Germinal center (tissue), 1 donor: ENCODE data around the gene BTBD9.

Experiments used
- DNase-seq: peaks from one replicate; pipeline ENCODE4 v3.0.0; 2012; ENCODE audit warnings: mixed read lengths, low spot score

The BTBD9 gene

DNA sequence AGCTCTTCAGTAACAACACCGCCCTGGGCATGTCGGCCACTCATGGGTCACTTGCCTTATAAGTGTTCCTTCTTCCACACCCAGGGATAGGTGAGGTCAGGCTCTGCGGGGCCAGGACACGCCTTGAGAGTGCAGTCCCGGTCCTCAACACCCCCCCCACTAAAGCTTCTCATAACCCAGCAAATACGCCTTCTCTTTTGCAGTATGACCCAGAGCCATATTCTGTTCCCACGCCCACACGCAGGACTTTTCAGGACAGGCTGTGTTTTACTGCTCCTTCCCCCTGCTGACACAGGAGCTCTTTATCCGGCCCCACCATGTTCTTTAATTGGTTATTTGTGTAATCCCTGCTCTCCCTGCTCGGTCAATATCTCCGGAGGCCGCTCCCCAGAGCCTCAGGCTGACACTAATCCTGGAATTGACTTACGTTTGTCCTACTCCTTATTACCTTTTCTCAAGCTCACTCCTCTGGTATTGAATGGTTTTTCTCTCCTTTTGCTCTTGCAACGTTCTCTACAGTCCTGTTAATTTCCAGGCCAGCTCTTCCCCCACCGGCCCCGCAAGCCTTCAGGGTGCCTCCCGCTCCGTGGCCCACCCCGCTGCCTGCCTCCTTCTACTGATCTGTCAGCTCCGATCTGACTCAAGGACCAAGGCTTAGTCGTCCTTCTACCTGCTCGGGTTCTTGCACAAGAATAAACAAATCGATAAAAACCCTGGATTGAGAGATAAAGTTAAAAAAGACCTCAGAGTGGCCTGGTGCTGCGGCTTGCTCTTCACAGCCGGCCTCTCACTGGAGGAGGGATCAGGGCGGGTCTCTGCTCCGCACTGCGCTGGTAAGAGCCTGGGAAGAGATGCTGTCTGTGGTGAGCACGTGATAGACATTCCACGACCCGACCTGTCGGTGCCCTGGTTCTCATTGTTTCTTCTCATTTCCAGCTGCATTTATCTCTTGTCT is 462.7 kb downstream of the BTBD9 start:
- DNase-seq, result no peak

DNA sequence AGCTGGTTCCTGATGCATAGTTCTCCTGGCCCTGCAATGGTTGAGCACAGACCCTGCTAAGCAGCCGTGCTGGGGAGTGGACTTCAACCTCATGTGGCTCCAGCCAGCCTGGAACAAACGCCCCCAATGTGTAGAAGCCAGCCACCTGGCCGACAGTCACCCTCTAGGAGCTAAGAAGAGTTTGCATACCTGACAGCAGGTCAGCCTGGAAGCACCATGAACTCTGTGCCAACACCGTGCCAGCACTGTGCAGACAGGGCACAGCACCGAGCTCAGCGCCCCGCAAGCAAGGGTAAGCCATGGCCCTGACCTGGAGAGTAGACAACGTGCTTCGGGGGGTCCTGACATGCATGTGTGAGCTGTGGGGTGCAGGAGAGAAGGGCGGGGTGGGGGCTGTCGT is 463.9 kb downstream of the BTBD9 start:
- no peak for DNase-seq

DNA sequence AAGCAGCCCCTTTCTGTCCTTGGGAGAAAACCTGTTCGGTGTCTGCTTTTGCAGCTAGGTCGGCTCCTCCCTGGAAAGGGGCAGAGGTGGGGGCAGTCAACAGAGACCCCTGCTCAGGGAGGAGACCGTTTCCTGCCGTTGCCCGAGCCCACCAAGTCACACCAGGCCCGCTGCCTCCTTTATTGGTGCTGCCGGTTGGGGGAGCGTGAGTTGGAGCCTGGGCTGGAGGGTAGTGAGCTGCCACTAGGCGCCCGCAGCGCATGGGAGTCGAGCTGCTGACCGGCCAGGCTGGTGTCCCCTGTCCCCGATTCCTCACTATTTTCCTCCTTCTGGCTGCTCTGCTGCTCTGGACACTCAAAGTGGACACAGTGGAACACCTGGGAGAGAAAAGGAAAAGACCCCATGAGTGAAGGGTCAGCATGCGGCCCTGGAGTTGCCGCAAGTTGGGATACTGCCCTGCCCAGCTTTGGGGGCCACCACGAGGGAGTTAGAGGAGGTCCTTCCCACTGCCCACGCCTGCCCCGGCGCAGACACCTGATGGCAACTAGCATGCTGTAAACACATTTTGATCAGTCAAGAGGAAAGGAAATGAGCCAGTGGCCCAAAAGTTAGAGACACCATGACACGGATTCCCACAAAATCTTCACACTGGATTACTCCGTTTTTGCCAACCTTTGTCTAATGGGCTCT is 464.8 kb downstream of the BTBD9 start:
- no peak for DNase-seq

DNA sequence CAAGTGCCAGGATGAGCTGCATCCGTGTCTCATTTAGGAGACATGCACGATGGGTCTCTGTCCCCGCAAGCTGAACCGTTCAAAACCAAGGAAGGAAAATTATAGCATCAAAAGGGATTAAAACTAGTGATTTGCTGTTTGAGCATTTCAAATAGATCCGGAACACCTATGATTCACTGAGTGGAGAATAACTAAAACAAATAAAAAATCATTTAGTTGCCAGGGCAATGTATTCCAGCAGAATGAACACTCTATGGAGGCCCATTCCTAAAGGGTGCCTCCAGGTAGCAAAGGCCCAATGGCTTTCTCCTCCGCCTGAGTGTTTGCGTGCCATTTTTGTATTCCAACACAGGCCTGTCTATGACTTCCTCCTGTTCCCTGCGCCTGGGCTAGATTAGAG is 465.4 kb downstream of the BTBD9 start:
- no peak for DNase-seq

DNA sequence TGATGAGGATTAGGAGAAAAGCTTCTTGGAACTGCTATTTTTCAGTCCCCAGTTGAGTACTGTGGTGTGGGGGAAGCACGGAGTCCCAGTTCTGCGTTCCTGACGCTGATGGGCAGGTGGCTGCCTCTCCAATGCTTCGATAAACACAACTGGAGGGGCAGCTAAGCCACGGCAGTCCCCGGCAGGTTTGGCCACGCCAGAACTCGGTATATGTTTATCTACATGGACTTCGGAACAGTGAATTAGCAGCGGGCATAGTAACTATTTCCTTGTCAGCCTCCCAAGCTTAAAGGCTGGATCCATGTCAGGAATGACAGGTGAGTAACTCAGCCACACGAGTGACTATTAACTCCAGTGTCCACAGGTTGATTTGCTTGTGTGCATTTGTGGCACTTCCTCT is 465.8 kb downstream of the BTBD9 start:
- no peak for DNase-seq

DNA sequence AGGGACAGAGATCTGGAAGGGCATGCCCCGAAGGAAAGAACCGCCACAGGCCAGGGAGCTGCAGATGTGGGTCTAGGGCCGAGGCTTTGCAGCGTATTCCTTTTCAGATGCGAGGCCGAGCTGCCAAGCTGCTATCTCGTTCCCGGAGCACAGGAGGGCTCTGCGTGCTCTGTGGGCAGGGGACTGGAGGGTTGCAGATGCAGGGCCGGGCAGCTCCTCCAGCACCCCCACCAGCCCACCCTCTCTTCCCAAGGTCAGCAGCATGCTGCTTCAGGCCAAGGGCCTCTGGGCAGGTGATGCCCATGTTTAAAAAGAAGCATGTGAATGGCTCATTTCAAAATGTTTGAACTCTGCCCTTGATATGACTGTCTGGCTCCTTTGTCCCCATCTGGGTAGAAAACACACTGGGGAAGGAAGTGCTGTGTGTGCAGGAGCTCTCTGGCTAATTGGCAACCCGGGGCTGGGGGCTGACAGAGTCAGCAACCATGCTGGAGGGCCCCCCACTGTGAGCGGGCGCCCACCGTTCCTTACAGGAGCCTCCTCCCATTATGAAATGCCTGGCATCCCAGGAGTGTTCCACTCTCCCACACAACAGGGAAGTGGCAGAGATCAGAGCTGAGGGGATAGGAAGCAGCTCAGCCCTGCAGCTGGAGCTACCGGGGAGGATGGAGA is 466.9 kb downstream of the BTBD9 start:
- DNase-seq, result no peak

DNA sequence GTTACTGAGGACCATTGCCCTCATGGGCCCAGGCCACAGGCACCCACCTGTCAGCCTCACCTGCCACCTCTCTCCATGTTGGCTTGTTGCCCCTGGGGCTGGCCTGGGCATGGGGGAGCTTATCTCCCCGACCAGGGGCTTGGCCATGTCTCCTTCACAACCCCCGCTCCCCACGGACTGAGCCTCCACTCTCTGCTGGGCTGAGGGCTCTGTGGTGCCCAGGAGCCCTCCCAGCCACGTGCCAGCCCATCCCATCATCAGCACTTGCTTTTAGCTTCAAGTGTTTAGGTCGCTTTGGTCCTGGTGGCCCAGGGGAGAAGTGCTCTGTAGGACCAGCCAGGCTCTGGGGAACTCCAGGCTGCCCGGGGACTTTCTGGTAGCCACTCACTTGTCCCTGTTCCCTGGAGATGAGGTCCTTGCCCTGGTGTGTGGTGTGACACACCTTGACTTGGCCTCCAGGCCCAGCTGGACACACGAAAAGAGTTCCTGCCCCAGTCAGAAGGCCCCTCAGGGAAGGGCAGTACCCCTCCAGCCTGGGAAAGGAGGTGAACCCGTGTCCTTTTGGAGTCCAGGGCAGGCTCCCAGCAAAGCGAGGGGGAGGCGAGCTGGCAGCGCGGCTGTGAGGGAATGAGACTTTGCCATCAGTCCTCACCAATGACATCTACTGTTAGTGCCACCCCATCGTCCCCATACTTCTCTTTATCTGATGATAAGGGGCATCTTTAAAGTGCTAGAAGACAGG is 467.6 kb downstream of the BTBD9 start:
- DNase-seq, result no peak

DNA sequence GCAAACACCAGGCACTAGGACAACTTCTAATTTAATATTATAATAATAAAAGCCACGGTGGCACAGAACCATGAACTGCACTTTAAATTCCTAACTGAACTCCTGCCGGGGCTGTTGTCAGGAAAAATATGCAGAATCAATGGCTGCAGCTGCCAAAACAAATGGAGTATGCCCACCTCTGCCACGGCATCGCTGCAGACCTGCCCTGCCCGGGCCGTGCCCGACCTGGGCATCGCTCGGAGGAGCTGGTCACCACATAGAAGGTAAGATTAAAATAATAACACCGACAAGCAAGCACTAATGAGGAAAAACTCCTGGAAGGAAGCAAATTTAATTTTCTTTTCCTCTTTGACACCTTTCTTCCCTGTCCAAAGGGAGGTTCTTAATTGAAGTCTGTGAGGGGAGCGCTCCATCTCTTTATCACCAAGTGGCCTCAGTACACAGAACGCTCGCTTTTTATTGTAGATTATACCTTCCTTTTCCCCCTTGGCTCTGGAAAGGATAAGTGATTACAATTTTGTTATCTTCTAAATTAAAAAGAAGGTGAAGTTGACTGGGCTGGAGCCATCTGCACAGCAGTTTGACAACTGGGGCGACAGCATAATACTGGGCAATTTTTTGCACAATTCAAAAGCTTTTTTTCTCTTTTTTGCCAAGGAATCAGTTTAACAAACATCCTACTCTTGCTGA is 468.9 kb downstream of the BTBD9 start:
- DNase-seq, result no peak

DNA sequence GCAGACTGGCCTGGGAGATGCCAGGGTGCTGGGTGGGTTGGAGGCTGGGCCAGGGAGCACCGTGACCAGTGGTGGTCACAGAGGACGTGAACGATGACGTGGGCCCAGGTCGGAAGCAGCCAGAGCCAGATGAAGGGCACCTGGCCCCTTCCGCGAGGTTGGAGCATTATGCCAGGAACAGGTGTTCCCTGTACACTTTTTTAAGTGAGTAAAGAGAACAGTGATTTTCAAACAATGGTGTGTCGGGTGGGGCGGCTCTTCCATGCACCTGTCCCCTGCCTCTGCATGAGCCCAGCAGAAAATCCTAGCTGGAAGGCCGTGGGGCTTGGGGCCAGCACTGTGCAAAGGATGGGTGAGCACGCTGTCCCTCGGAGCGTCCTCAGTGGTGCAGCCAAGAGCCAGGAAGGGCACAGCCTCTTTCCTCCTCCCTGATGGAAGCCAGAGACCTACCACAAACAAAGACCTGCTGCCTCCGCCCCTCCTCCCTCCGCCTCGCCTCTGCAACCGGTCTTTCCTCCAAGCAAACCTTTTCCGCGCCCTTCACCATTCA is 469.7 kb downstream of the BTBD9 start:
- no peak for DNase-seq

DNA sequence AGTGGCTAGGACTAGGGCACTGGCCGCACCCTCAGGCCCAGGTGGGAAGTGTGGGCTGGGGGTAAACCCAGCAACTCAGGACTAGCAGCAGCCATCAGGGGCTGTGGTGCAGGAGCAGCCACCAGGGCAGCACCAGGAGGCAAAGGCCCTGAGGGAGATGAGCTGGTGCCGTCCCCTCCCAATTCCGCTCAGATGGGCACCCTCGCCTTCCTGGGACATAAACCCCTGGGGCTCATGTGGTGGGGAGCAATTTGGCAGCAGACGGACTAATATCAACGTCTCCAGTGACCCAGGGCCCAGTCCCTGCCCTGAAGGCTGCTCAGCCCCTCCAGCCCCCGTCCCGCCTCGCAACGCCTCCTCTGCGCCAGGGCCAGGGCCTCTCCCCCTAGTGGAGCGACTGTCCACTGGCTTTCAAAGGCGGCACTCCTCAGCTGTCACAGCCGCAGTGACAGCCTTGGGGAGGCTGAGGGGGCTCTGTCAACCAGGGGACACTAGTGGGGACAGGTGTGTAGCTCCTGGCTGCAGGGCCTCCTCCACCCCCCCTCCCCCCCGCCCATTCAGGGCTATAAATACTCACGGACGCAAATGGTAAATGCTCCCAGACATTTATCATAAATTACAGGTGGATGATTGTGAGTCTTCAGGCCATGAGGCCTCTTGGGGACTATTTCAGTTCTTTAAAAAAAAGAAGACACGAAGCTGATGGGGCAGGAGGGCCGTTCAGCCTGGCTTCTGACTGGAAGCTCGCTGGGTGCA is 470.3 kb downstream of the BTBD9 start:
- DNase-seq, result no peak

DNA sequence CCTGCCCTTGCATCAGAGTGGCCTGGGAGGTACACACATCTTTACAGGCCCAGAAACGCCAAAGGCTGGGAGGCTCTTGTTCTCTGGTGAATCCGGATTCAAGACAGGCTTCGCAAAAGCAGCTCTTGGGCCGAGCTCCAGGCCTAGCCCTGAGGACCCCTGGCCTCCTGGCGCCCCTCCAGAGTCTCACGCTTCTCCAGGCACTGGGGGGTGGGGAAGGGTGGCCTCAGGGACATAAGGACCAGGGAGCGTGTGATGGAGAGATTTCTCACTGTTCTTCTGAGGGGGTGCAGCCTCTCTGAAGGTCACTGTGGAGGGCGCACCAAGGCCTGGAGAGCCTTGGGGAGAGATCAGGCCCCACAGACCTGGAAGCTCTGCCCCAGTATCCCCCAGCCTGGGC is 471.0 kb downstream of the BTBD9 start:
- DNase-seq, result no peak

DNA sequence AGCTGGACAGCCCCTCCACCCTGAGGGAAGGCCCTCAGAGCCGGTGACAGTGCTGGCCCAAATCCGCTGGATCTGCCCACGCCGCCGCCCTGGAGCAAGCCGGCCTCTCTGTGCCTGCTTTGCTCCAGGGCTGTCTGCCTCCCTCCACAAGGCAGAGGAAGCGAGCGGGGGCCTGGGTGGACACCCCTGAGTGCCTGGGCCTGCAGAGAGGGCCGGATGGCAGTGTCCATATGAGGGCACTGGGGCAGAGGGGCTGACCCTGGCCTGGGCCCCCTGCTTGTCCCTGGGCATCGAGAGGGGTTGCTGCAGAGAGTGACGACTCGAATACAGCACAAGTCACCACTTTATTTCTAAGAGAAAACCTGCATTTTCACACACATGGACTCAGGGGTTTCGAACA is 471.6 kb downstream of the BTBD9 start:
- DNase-seq, result no peak

DNA sequence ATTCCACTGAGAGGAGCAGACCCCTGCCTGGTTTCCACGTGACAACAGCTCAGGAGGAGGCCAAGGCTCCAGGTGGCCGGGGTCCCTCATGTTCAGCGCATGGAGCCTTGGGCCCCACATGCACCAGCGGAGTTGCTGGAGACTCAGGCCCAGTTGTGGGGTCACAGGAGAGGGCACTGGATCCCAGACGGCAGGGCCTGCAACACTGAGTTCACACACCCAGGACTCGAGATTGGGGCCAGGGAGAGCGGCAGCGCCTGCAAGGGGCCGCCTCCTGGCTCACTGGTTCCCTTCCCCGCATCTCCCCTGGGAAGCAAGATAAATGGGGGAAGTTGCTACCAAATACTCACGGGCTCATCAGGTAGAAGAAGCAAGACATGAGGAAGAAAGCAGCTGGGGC is 472.1 kb downstream of the BTBD9 start:
- no peak for DNase-seq

DNA sequence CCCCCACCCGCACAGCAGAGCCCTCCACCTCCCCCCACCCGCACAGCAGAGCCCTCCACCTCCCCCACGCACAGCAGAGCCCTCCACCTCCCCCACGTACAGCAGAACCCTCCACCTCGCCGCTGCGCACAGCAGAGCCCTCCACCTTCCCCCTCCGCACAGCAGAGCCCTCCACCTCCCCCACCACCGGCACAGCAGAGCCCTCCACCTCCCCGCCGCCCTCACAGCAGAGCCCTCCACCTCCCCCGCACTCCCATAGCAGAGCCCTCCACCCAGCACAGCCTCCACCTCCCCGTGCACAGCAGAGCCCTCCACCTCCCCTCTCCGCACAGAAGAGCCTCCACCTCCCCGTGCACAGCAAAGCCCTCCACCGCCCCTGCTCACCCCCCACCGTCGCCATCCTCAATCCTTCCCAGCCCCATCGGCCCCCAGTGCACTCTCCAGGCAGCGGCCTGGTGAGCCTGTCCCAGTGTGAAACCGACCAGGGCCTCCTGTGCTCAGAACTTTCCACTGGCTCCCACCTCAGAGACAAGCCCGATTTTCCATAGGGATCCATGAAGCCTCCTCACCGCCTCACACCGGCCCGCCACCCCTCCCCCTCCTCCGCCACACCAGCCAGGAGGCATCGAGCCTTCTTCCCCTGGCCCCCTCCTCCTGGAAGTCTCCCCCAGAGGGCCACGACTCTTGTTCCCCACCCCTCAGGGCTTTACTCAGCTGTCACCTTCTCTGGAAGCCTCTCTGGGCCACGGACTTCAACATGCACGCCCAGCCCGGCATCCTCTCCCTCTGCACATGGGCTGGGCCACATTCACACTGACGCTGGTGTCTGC is 473.1 kb downstream of the BTBD9 start:
- no peak for DNase-seq

DNA sequence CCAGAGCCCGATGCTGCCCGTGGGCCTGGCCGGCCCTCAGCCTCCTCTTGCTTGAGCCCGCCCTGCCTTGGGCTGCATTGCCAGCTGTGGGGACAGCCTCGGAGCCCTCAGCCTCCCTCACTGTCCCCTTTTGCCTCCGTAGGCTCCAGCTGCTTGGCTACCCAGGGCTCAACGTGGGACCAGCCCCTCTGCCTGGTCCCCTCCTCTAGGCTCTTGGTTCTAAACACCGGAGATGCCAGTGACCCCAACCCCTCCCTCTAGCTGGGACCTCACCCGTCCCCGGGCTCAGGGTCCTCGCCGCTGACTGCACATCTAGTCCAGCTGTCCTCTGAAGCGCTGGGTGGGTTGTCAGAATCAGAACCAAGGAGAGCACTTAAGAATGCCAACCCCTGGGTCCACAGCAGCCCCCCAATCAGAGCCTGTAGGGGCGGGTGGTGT is 475.0 kb downstream of the BTBD9 start:
- no peak for DNase-seq

DNA sequence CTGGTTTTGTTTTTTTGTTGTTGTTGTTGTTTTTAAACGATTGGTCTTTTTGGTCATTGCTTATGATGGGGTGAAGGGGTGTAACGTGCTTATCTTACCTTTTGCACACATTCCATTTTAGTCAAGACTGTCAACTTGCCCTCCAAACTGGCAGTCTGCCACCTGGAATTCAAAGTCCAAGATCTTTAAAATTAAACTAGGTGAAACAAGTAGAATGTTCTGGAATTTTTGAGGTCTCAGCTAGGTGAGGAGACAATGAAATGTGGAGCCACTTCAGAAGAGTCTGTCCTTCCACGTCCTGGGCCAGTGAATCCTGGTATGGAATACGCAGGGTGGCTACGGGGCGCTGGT is 475.6 kb downstream of the BTBD9 start:
- DNase-seq, result no peak

DNA sequence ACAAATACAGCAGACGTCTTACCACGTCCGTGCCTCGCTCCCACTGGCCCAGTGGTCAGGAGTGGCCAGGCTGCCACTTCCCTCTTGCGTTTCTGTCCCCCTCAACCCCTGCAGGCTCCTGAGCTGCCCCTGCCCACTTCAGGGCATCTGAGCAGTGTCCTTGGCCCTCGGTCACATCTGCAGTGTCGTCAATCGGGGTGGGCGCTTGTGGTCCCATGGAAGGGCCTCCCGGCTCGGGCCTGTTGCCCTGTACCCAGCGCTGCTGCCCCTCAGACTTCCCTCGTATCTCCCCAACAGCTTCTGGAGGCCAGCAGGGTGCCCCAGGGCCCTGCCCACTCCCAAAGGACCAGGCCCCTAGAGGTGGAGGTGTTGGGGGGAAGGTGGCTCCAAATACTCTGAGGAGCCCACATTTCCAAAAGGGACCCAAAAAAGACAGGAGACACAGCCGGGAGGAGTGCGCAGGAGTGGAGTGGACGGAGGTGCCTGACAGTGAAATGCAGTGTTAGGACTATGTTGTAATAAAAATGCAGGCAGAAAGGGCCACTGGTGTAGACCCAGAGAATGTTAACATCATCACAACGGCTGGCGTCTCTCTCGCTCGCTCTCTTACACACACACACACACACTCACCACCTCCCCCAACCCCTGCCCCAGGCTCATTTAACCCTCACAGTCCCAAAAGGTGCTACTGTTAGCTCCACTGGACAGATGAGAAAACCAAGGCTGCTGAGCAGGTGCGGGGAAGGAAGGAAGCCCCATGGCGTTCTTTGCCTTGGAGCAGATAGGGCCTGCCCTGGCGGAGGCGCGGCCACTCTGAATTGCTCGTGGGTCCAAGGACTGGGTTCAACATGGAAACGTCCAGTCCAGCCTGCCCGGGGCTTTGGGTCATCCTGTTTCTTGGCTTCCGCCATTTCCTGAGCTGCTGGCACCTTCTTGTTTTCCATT is 476.3 kb downstream of the BTBD9 start:
- no peak for DNase-seq

DNA sequence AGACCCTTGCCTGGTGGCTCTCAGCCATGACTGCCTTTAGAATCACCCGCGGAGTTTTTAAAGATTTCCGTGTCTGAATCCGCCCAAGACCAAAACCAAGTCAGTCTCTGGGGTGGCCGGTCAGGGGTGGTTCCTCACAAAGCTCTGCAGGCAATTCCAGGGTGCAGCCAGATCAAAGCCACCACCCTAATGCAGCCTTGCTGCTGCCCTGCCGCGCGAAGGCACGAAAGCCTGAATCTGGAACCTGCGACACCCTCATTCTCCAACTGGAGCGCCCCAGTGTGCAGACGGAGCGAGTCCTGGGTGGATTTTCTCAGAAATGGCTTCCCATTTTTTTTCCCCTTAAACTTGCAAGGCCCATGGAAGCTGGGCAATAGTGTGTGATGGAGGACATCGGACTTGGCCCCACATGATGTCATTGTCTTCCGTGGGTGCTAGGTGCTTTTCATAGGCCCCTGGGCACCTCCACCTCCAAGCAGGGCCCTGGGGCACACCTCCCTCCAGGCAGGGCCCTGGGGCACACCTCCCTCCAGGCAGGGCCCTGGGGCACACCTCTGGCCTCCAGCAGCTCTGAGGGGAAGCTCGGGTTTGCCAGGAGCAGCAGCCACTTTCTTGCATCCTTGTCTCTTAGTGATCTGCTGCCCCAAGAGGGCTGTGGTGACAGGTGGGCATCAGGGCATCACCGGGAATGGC is 477.1 kb downstream of the BTBD9 start:
- no peak for DNase-seq
